CD14-positive monocyte (primary cell): ENCODE measurements around the gene C12orf57. TPM values are rescaled to one million over a fixed set of nuclear protein-coding genes. Genes with fewer than 3 reads are reported as not detected.

Experiments used
- DNase-seq, 3 donors: peaks; one replicate each; pipeline ENCODE4 v3.0.0-alpha.2; 2011 to 2022
- H2AFZ ChIP-seq: 2 replicates; pipeline ENCODE4 v1.6.0; 2012; ENCODE audit warnings: mild to moderate bottlenecking, low read depth, low read length, inconsistent platforms; ENCODE audit not compliant: insufficient read depth, poor library complexity, severe bottlenecking
- H3K27ac ChIP-seq, 2 donors: 1 replicate in 1 of 2; 2 replicates in 1 of 2; pipeline ENCODE4 v1.5.1; 2012 to 2013; ENCODE audit warnings: low read length in 2 of 2, control low read depth in 1 of 2, inconsistent platforms in 1 of 2, low read depth in 1 of 2, mild to moderate bottlenecking in 1 of 2
- H3K27me3 ChIP-seq, 2 donors: one replicate each; pipeline versions ENCODE4 v1.6.0 to v1.6.1; 2011 to 2013; ENCODE audit warnings: low read length in 2 of 2; ENCODE audit not compliant: control insufficient read depth in 2 of 2, insufficient read depth in 2 of 2
- H3K36me3 ChIP-seq, 2 donors: replicated peaks in 1 of 2; 1 replicate in 1 of 2; 2 replicates in 1 of 2; pipeline versions ENCODE4 v1.5.1 to v1.6.1; 2012 to 2013; ENCODE audit warnings: low read length in 2 of 2, control low read depth in 1 of 2, inconsistent platforms in 1 of 2, mild to moderate bottlenecking in 1 of 2; ENCODE audit not compliant: insufficient read depth in 2 of 2, control insufficient read depth in 1 of 2
- H3K4me1 ChIP-seq, 2 donors: 1 replicate in 1 of 2; 2 replicates in 1 of 2; pipeline versions ENCODE4 v1.5.1 to v1.6.1; 2012 to 2013; ENCODE audit warnings: low read length in 2 of 2, control low read depth in 1 of 2, inconsistent platforms in 1 of 2, mild to moderate bottlenecking in 1 of 2, moderate library complexity in 1 of 2; ENCODE audit not compliant: insufficient read depth in 2 of 2, control insufficient read depth in 1 of 2
- H3K4me2 ChIP-seq: replicated peaks from 2 replicates; pipeline ENCODE3; 2012; ENCODE audit warnings: low read length, moderate library complexity, mild to moderate bottlenecking; ENCODE audit not compliant: poor library complexity, severe bottlenecking; ENCODE audit errors: extremely low read depth
- H3K4me3 ChIP-seq, 3 experiments: fragments of 200-600 bp in 1 of 3; sonication (generic) in 1 of 3; replicated peaks in 1 of 3; 1 replicate in 2 of 3; 2 replicates in 1 of 3; pipeline ENCODE4 v1.5.1; 2011 to 2013; ENCODE audit warnings: low read length in 3 of 3, mild to moderate bottlenecking in 3 of 3, control low read depth in 2 of 3, low read depth in 2 of 3, inconsistent platforms in 1 of 3, moderate library complexity in 1 of 3
- H3K79me2 ChIP-seq: 2 replicates; pipeline ENCODE4 v1.6.0; 2012; ENCODE audit warnings: mild to moderate bottlenecking, control low read depth, inconsistent platforms, low read length, moderate library complexity; ENCODE audit not compliant: insufficient read depth
- H3K9ac ChIP-seq: 2 replicates; pipeline ENCODE4 v1.6.0; 2017; ENCODE audit warnings: low read length, mild to moderate bottlenecking; ENCODE audit not compliant: insufficient read depth, poor library complexity, severe bottlenecking
- H3K9me3 ChIP-seq, 2 donors: replicated peaks in 1 of 2; 1 replicate in 1 of 2; 2 replicates in 1 of 2; pipeline versions ENCODE4 v1.5.1 to v1.6.1; 2012 to 2013; ENCODE audit warnings: low read length in 2 of 2, control low read depth in 1 of 2; ENCODE audit not compliant: control insufficient read depth in 1 of 2, insufficient read depth in 1 of 2
- H4K20me1 ChIP-seq: 2 replicates; pipeline ENCODE4 v1.6.0; 2012; ENCODE audit warnings: mild to moderate bottlenecking, low read length, control low read depth, moderate library complexity; ENCODE audit not compliant: insufficient read depth
- H3K27ac Mint-ChIP-seq, 7 donors: one replicate each; pipeline ENCODE4 v1.8.0; 2020; ENCODE audit warnings: mild to moderate bottlenecking in 7 of 7, mixed read lengths in 7 of 7, moderate library complexity in 6 of 7, inconsistent platforms in 2 of 7
- H3K27me3 Mint-ChIP-seq, 3 donors: one replicate each; pipeline ENCODE4 v1.8.0; 2021 to 2022; ENCODE audit warnings: low read depth in 3 of 3, mild to moderate bottlenecking in 3 of 3, mixed read lengths in 3 of 3, moderate library complexity in 3 of 3, inconsistent platforms in 1 of 3
- H3K36me3 Mint-ChIP-seq, 2 donors: one replicate each; pipeline ENCODE4 v1.8.0; 2020; ENCODE audit warnings: mixed read lengths in 2 of 2, inconsistent platforms in 1 of 2, mild to moderate bottlenecking in 1 of 2
- H3K4me1 Mint-ChIP-seq: one replicate; pipeline ENCODE4 v1.8.0; 2020; ENCODE audit warnings: mild to moderate bottlenecking, mixed read lengths
- H3K4me3 Mint-ChIP-seq, 2 donors: one replicate each; pipeline ENCODE4 v1.8.0; 2020; ENCODE audit warnings: mild to moderate bottlenecking in 2 of 2, mixed read lengths in 2 of 2, moderate library complexity in 1 of 2
- H3K9me3 Mint-ChIP-seq, 7 donors: one replicate each; pipeline ENCODE4 v1.8.0; 2020 to 2022; ENCODE audit warnings: mixed read lengths in 7 of 7, mild to moderate bottlenecking in 6 of 7, moderate library complexity in 6 of 7, inconsistent platforms in 2 of 7
- WGBS: methylation state at CpG from one replicate; pipeline ENCODE4 v1.1.5; 2013; ENCODE audit warnings: missing lambda C conversion rate; ENCODE audit not compliant: insufficient coverage; 5-methylcytosine and 5-hydroxymethylcytosine counted together
- intact Hi-C, 2 donors: fragments of 100-400 bp; cut with micrococcal nuclease; formaldehyde crosslinking; loops; one replicate each; pipeline versions ENCODE4 v1.15.0 to v1.15.1; 2023
- polyA plus RNA-seq, 3 donors: library from polyadenylated mRNA; depleted of rRNA in 1 of 3; unstranded in 2 of 3; stranded (reverse) in 1 of 3; fragments of 300-500 nt in 2 of 3; fragments of >200 nt in 1 of 3; fragmentation: Illumina TruSeq in 2 of 3; gene quantifications; 1 replicate in 2 of 3; 2 replicates in 1 of 3; pipeline ENCODE4 v1.2.3, GENCODE V29; 2012 to 2021
- TF ChIP-seq, protein P1 (sequence below): fragments of 200-600 bp; IDR thresholded peaks from one replicate; pipeline ENCODE4 v1.8.0; 2022; ENCODE audit warnings: antibody characterized with exemption, mild to moderate bottlenecking

C12orf57 gene
- polyA plus RNA-seq, 3 donors: 19.1 to 59.2 (median 24.2) TPM

DNA sequence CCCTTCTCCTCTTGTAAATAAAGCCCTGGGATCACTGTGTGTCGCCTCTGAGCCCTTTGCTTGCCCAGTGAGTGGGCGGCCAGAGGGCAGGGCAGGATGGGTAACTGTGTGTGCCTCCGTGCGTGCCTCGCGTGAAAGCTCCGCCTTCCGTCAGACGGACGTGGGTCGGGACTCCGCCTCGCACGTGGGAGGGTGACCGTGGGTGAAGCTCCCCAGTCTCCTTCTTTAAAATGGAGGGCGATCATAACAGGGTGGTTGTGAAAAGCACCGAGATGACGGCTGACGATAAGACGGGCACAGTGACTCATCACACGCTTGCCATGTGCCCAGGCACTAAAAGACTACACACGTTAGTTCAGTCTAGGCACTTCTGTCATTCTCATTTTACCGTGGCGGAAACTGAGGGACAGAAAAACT is 17.5 kb downstream of the C12orf57 start:
- DNase-seq: peak; percentile 93 to 96 (median 93)
- Histone ChIP-seq H3K4me2 (peak overlapping the region; percentile 92), H3K4me3 (peak overlapping the region in 1 of 3 experiments; percentile 98), H3K4me1 (peaks cover 83 to 90% of the 10 kb centered on the region in 2 donors), H3K9ac (peak overlapping the region; percentile 55), H3K27ac (peak overlapping the region; percentile 87 to 95), H3K79me2 (peaks cover 43% of the 10 kb centered on the region), H2AFZ (no peak overlapping the region), H3K36me3 (peaks cover 50 to 52% of the 10 kb centered on the region in 2 donors), H4K20me1 (peaks cover 63% of the 10 kb centered on the region), H3K27me3 (no peaks in the 10 kb centered on the region), H3K9me3 (no peaks in the 10 kb centered on the region)
- intact Hi-C loops: loop anchor here (1.0 to 5.0 kb wide), 3 partner anchors 8 to 89 kb away; partner anchors contain the start of genes C12orf57 (in 1 of the 2) and SPSB2 (in 1 of the 2)
- Mint-ChIP-seq H3K27ac (peak overlapping the region; percentile 93 to 99 (median 96)), H3K4me1 (peaks cover 86% of the 10 kb centered on the region), H3K4me3 (peak overlapping the region; percentile 65 to 77), H3K9me3 (peaks cover 0 to 2% (median 0%) of the 10 kb centered on the region in 7 donors), H3K27me3 (peaks cover 0 to 7% (median 0%) of the 10 kb centered on the region in 3 donors), H3K36me3 (peaks cover 52 to 69% of the 10 kb centered on the region in 2 donors)
- TF ChIP-seq, protein P1, sequence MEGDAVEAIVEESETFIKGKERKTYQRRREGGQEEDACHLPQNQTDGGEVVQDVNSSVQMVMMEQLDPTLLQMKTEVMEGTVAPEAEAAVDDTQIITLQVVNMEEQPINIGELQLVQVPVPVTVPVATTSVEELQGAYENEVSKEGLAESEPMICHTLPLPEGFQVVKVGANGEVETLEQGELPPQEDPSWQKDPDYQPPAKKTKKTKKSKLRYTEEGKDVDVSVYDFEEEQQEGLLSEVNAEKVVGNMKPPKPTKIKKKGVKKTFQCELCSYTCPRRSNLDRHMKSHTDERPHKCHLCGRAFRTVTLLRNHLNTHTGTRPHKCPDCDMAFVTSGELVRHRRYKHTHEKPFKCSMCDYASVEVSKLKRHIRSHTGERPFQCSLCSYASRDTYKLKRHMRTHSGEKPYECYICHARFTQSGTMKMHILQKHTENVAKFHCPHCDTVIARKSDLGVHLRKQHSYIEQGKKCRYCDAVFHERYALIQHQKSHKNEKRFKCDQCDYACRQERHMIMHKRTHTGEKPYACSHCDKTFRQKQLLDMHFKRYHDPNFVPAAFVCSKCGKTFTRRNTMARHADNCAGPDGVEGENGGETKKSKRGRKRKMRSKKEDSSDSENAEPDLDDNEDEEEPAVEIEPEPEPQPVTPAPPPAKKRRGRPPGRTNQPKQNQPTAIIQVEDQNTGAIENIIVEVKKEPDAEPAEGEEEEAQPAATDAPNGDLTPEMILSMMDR: no peak
- whole genome bisulfite sequencing: 25% methylated on average over 18 of the region's 24 CpGs

DNA sequence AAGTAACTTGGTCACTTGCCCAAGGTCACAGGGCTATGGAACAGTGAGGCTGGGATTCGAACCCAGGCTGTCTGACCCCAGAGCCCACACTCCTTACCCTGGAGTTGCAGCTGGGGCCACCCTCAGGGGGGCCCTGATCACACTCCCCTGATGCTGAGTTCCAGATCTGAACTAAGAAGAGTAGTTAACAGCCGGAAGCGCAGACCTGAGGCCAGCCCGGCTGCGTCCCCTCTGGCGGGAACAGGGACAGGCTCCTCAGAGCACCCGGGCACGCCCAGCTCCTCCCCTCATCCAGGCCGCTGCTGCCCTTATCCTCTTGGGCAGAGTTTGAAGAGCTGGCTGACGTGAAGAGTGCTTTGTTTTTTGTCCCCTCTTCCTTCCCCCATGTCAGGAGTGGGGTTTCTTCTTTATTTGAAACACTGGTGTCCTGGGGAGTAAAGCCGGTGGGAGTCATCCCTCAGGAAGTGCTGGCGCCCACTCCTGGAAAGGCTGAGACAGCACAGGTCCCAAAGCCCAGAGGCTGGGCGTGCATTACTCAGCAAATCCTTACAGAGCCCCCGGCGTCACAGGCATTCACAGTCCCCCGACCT is 18.0 kb downstream of the C12orf57 start:
- H3K27me3 Mint-ChIP-seq: peaks cover 0 to 7% (median 0%) of the 10 kb centered on the region in 3 donors
- peak overlapping the region; percentile 50 for H3K4me2 ChIP-seq
- DNase-seq: peak in 2 of 3 donors; percentile 44 to 69
- peak overlapping the region; percentile 87 to 95 for H3K27ac ChIP-seq
- H3K9ac ChIP-seq: peak overlapping the region; percentile 55
- peaks cover 50 to 69% of the 10 kb centered on the region in 2 donors for H3K36me3 Mint-ChIP-seq
- H3K36me3 ChIP-seq: peaks cover 49 to 52% of the 10 kb centered on the region in 2 donors
- TF ChIP-seq, protein P1: peak; percentile 7
- peaks cover 38% of the 10 kb centered on the region for H3K79me2 ChIP-seq
- H3K9me3 ChIP-seq: no peaks in the 10 kb centered on the region
- peaks cover 81% of the 10 kb centered on the region for H3K4me1 Mint-ChIP-seq
- peak overlapping the region; percentile 93 to 99 (median 96) for H3K27ac Mint-ChIP-seq
- peaks cover 58% of the 10 kb centered on the region for H4K20me1 ChIP-seq
- peaks cover 0 to 2% (median 0%) of the 10 kb centered on the region in 7 donors for H3K9me3 Mint-ChIP-seq
- H3K4me1 ChIP-seq: peaks cover 78 to 85% of the 10 kb centered on the region in 2 donors
- 10% methylated on average over 6 of the region's 16 CpGs for WGBS
- H3K4me3 Mint-ChIP-seq: peak overlapping the region; percentile 65 to 67
- peak overlapping the region in 1 of 3 experiments; percentile 40 for H3K4me3 ChIP-seq
- intact Hi-C loops: loop anchor here (1.0 to 5.0 kb wide), 3 partner anchors 8 to 89 kb away; partner anchors contain the start of genes C12orf57 (in 1 of the 2) and SPSB2 (in 1 of the 2)
- no peaks in the 10 kb centered on the region for H3K27me3 ChIP-seq
- no peak overlapping the region for H2AFZ ChIP-seq
